Measurements from ENCODE around the gene PPP2R3C. TPM values are rescaled to one million over a fixed set of nuclear protein-coding genes. Genes with fewer than 3 reads are reported as not detected.

PPP2R3C gene
- total RNA-seq, 1 donor from 2014 or later = 15.0 TPM

DNA sequence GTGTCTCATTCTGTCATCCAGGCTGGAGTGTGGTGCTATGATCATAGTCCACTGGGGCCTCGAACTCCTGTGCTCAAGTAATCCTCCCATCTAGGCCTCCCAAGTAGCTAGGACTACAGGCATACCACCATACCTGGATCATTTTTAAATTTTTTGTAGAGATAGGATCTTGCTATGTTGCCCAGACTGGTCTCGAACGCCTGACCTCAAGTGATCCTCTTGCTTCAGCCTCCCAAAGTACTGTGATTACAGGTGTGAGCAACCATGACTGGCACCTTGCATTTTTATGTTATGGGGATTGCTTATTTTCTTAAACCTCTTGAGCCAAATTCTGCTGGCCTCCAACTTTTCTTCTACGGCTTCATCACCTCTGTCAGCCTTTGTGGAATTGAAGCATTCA is 27.4 kb upstream of the PPP2R3C start:
- DNase-seq (ENCODE audit: low read depth) (no peak), FAIRE-seq (no peak)
- Histone ChIP-seq H3K36me3 (ENCODE audit: control insufficient read depth, insufficient read depth, low read length) (peaks cover 2% of the 10 kb centered on the region), H3K27me3 (ENCODE audit: control insufficient read depth, insufficient read depth, low read length) (no peaks in the 10 kb centered on the region), H3K4me3 (ENCODE audit: low read depth, low read length) (no peak overlapping the region)
- TF ChIP-seq, protein P1, sequence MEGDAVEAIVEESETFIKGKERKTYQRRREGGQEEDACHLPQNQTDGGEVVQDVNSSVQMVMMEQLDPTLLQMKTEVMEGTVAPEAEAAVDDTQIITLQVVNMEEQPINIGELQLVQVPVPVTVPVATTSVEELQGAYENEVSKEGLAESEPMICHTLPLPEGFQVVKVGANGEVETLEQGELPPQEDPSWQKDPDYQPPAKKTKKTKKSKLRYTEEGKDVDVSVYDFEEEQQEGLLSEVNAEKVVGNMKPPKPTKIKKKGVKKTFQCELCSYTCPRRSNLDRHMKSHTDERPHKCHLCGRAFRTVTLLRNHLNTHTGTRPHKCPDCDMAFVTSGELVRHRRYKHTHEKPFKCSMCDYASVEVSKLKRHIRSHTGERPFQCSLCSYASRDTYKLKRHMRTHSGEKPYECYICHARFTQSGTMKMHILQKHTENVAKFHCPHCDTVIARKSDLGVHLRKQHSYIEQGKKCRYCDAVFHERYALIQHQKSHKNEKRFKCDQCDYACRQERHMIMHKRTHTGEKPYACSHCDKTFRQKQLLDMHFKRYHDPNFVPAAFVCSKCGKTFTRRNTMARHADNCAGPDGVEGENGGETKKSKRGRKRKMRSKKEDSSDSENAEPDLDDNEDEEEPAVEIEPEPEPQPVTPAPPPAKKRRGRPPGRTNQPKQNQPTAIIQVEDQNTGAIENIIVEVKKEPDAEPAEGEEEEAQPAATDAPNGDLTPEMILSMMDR (IDR thresholded peaks at IDR 0.05; ENCODE audit: insufficient read depth, low read length, severe bottlenecking) = no peak

DNA sequence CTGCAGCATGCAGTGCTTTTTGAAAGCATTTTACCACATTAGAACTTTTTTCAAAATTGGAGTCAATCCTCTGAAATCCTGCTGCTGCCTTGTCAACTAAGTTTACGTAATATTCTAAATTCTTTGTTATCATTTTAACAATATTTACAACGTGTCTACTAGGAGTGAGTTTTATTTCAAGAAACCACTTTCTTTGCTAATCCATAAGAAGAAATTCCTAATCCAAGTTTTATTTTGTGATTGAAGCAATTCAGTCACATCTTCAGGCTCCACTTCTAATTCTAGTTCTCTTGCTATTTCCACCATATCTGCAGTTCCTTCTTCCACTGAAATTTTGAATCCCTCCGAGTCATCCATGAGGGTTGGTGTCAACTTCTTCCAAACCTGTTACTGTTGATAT is 25.9 kb upstream of the PPP2R3C start:
- Histone ChIP-seq H3K27me3 (ENCODE audit: control insufficient read depth, insufficient read depth, low read length) (no peaks in the 10 kb centered on the region), H3K36me3 (ENCODE audit: control insufficient read depth, insufficient read depth, low read length) (peaks cover 2% of the 10 kb centered on the region), H3K4me3 (ENCODE audit: low read depth, low read length) (no peak overlapping the region)
- no peak for DNase-seq (ENCODE audit: low read depth)
- no peak for FAIRE-seq
- TF ChIP-seq, protein P1 (IDR thresholded peaks at IDR 0.05; ENCODE audit: insufficient read depth, low read length, severe bottlenecking) = no peak

DNA sequence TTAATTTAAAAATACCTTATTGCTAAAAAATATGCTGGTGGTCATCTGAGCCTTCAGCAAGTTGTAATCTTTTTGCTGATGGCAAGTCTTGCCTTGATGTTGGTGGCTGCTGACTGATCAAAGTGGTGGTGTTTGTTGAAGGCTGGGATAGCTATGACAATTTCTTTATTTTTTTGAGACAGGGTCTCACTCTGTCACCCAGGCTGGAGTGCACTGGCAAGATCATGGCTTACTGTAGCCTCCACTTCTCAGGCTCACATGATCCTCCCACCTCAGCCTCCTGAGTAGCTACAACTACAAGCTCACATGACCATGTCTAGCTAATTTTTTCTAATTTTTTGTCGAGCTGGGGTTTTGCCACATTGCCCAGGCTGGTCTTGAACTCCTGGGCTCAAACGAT is 25.4 kb upstream of the PPP2R3C start:
- DNase-seq (ENCODE audit: low read depth) = no peak
- H3K27me3 ChIP-seq (ENCODE audit: control insufficient read depth, insufficient read depth, low read length) = no peaks in the 10 kb centered on the region
- peaks cover 2% of the 10 kb centered on the region for H3K36me3 ChIP-seq (ENCODE audit: control insufficient read depth, insufficient read depth, low read length)
- TF ChIP-seq, protein P1 (IDR thresholded peaks at IDR 0.05; ENCODE audit: insufficient read depth, low read length, severe bottlenecking) = no peak
- FAIRE-seq = no peak
- H3K4me3 ChIP-seq (ENCODE audit: low read depth, low read length) = no peak overlapping the region

DNA sequence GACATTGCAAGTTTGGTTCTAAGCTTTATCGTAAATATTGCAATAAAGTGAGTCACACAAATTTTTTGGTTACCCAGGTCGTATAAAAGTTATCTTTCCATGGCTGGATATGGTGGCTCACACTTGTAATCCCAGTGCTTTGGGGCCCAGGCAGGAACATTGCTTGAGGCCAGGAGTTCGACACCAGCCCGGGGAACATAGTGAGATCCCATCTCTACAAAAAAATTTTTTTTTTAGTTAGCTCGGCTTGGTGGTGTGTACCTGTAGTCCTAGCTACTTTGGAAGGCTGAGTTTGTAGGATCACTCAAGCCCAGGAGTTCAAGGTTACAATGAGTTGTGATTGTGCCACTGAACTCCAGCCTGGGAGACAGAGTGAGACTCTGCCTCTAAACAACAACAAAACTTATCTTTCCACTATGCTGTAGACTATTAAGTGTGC is 24.9 kb upstream of the PPP2R3C start:
- DNase-seq (ENCODE audit: low read depth) = no peak
- Histone ChIP-seq H3K36me3 (ENCODE audit: control insufficient read depth, insufficient read depth, low read length) (peaks cover 2% of the 10 kb centered on the region), H3K27me3 (ENCODE audit: control insufficient read depth, insufficient read depth, low read length) (no peaks in the 10 kb centered on the region), H3K4me3 (ENCODE audit: low read depth, low read length) (no peak overlapping the region)
- TF ChIP-seq, protein P1 (IDR thresholded peaks at IDR 0.05; ENCODE audit: insufficient read depth, low read length, severe bottlenecking) = no peak
- no peak for FAIRE-seq

DNA sequence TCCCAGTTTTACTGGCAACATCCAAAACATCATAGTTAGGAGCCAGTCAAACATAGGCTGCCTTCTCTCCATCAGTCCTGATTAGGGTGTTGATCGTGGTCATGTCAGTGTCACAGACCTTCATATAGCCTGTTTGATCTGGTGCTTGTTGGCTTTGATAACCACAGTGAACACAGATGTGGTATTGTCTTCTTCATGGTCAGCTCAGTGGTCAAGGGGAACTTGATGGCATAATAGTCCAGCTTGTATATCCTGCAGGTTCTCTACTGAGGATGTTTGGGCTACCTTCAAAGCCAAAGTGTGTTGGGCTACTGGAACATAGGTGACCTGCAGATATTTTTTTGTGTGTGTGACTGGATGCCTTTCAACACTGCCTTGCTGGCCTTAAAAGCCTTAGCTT is 22.2 kb upstream of the PPP2R3C start:
- peaks cover 1% of the 10 kb centered on the region for H3K36me3 ChIP-seq (ENCODE audit: control insufficient read depth, insufficient read depth, low read length)
- no peaks in the 10 kb centered on the region for H3K27me3 ChIP-seq (ENCODE audit: control insufficient read depth, insufficient read depth, low read length)
- H3K4me3 ChIP-seq (ENCODE audit: low read depth, low read length) = no peak overlapping the region
- TF ChIP-seq, protein P1 (IDR thresholded peaks at IDR 0.05; ENCODE audit: insufficient read depth, low read length, severe bottlenecking) = no peak
- DNase-seq (ENCODE audit: low read depth) (no peak), FAIRE-seq (no peak)

All from bronchial epithelial cell (primary cell).